GM21717 (cell line): ENCODE data around the gene DACT2.
"Not testable (repeated sequence)": the region's sequence is repeated elsewhere in the genome, so short reads cannot be mapped to it uniquely, and the experiment has no call there.

Experiments used
- ATAC-seq: cut with Tn5 transposase; IDR thresholded peaks from one replicate; pipeline ENCODE4 v1.9.1; 2021; ENCODE audit warnings: mild to moderate bottlenecking, moderate library complexity; ENCODE audit not compliant: unreplicated experiment

Gene DACT2

GRCh38 chr6:168268755-168269154 is 50.8 kb downstream of the DACT2 start:
- ATAC-seq: no peak

- not testable (repeated sequence) for ATAC-seq
Observed at GRCh38 chr6:168267779-168268178, 51.8 kb downstream of the DACT2 start.

- no peak for ATAC-seq
Observed at GRCh38 chr6:168265827-168266815, 53.5 kb downstream of the DACT2 start.

- no peak for ATAC-seq
Observed at GRCh38 chr6:168265394-168265793, 54.2 kb downstream of the DACT2 start.

- no peak for ATAC-seq
Observed at GRCh38 chr6:168264593-168265335, 54.8 kb downstream of the DACT2 start.

- ATAC-seq: no peak
Observed at GRCh38 chr6:168263351-168263905, 56.1 kb downstream of the DACT2 start.

GRCh38 chr6:168261234-168261633 is 58.3 kb downstream of the DACT2 start:
- no peak for ATAC-seq

- ATAC-seq: no peak
Observed at GRCh38 chr6:168260420-168260987, 59.1 kb downstream of the DACT2 start.

GRCh38 chr6:168258795-168259194 is 60.8 kb downstream of the DACT2 start:
- no peak for ATAC-seq

- no peak for ATAC-seq
Observed at GRCh38 chr6:168256940-168257339, 62.6 kb downstream of the DACT2 start.
